ENCODE results near the gene KLKB1. TPM values are rescaled to one million over a fixed set of nuclear protein-coding genes. Genes with fewer than 3 reads are reported as not detected.

Gene KLKB1
- total RNA-seq, 1 donor, result not detected

DNA sequence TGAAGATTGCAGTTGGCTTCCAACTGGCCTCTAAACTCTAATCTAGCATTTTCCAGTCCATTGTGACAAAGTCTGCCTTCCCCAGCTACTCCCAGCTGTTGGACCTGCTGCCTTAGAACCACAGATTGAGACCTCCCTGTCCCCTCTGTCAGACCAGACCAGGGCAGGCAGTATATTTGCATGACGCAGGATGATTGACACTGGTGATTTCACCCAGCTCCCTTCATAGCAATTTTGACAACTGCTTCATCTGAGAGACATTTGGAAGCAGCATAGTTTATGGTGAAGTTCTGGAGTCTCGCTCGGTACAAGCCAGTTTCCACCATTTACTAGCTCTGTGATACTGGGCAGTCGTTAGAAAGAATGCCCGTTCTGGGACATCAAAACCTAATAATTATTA, 33.5 kb upstream of the KLKB1 start:
- H3K4me3 ChIP-seq (ENCODE audit: low read depth, low read length), result no peak overlapping the region
- no peak for DNase-seq (ENCODE audit: low read depth)
- TF ChIP-seq CTCF (IDR thresholded peaks at IDR 0.05; ENCODE audit: insufficient read depth, low read depth, low read length), result no peak

GRCh38 chr4:186196063-186196462, 31.2 kb upstream of the KLKB1 start:
- DNase-seq (ENCODE audit: low read depth), result no peak
- no peak for TF ChIP-seq CTCF (IDR thresholded peaks at IDR 0.05; ENCODE audit: insufficient read depth, low read depth, low read length)
- no peak overlapping the region for H3K4me3 ChIP-seq (ENCODE audit: low read depth, low read length)

DNA sequence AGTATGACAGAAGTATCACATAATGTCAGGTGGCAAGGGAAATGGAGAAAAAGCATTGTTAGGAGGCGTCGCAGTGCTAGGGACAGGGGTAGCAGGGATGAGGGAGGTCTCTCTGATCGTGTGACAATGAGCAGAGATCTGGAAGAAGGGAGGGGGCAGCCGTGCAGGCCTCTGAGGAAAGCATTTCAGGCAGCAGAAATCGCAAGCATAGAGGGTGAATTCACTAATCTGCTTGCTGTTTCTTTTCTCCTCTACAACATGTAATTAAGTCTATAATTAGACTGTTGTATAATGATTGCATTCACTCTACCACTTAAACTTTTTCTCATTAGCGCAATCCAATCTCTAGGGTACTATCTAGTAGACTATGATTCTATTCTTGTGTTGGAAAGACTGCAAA, 26.8 kb upstream of the KLKB1 start:
- TF ChIP-seq CTCF (IDR thresholded peaks at IDR 0.05; ENCODE audit: insufficient read depth, low read depth, low read length), result no peak
- no peak overlapping the region for H3K4me3 ChIP-seq (ENCODE audit: low read depth, low read length)
- no peak for DNase-seq (ENCODE audit: low read depth)

- DNase-seq (ENCODE audit: low read depth), result no peak
- TF ChIP-seq CTCF (IDR thresholded peaks at IDR 0.05; ENCODE audit: insufficient read depth, low read depth, low read length), result no peak
- no peak overlapping the region for H3K4me3 ChIP-seq (ENCODE audit: low read depth, low read length)
These were observed 26.3 kb upstream of the KLKB1 start for GRCh38 chr4:186201010-186201409.

GRCh38 chr4:186201535-186202230, 25.6 kb upstream of the KLKB1 start:
- peak; percentile 76 for TF ChIP-seq CTCF (IDR thresholded peaks at IDR 0.05; ENCODE audit: insufficient read depth, low read depth, low read length)
- peak; percentile 47 for DNase-seq (ENCODE audit: low read depth)
- no peak overlapping the region for H3K4me3 ChIP-seq (ENCODE audit: low read depth, low read length)

DNA sequence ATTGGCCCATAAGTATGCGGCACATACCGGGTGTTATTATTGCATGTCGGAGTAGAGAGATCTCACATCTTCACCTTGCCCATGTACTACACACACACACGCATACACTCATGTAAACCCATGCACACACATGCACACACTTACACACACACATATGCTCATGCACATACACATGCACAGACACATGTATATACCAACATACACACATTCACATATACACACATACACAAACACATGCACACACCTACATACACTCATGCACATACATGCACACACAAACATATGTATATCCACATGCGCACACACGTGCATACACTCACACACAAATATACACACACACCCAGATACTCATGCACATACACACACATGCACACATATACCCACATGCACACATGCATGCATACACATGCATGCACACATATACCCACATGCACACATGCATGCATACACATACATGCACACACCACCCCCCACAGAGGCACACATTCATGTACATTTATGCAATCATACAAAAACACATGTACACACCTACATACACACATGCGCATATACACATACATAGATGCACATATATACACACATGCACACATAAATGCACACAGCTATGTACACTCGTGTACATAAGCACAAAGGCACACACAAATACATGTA, 24.7 kb upstream of the KLKB1 start:
- H3K4me3 ChIP-seq (ENCODE audit: low read depth, low read length), result no peak overlapping the region
- DNase-seq (ENCODE audit: low read depth), result no peak
- no peak for TF ChIP-seq CTCF (IDR thresholded peaks at IDR 0.05; ENCODE audit: insufficient read depth, low read depth, low read length)

All from fibroblast of villous mesenchyme (primary cell).